HCT116 (cell line): ENCODE data around the gene STK39. TPM values are rescaled to one million over a fixed set of nuclear protein-coding genes. Genes with fewer than 3 reads are reported as not detected.

ENCODE experiments used
- ATAC-seq: fragments of 200-7000 bp; cut with Tn5 transposase; 2 replicates; pipeline ENCODE4 v1.9.1; 2020; ENCODE audit warnings: mild to moderate bottlenecking, moderate library complexity
- BruUV-seq: library from RNA; stranded (reverse); fragments of 400-500 nt; replicated peaks from 2 replicates; lab custom pipeline; 2021; lab: Mats Ljungman, UMichigan
- CTCF ChIA-PET: fragments of 300-600 bp; sonication (Branson Sonifier 250); formaldehyde crosslinking; loops from one replicate; lab custom pipeline; 2021; ENCODE audit warnings: antibody characterized with exemption; lab: Charles Lee
- POLR2A ChIA-PET: fragments of 300-600, 350-600 bp; sonication (Branson Sonifier 250); formaldehyde crosslinking; loops from one replicate; lab custom pipeline; 2021; ENCODE audit warnings: antibody characterized with exemption; lab: Charles Lee
- RAD21 ChIA-PET, 2 experiments: fragments of 300-600 bp; sonication (Branson Sonifier 250); formaldehyde crosslinking; loops; one replicate each; lab custom pipeline; 2023; ENCODE audit warnings: low total read pairs in 2 of 2; ENCODE audit not compliant: uncharacterized antibody in 2 of 2, unreplicated experiment in 2 of 2, low non-redundant PET in 1 of 2; lab: Charles Lee
- DNase-seq: peaks from one replicate; pipeline ENCODE4 v3.0.0-alpha.2; 2010; ENCODE audit warnings: low read depth, low spot score
- H2AFZ ChIP-seq: fragments of 200-600 bp; shearing (Covaris generic), sonication (generic); 2 replicates; pipeline ENCODE4 v1.6.1; 2017; ENCODE audit warnings: low read depth, mixed run types, mixed read lengths, antibody characterized with exemption, low read length; ENCODE audit not compliant: poor library complexity, severe bottlenecking
- H3K27ac ChIP-seq: 2 replicates; pipeline ENCODE4 v1.5.1; 2012; ENCODE audit warnings: low read depth, low read length
- H3K27me3 ChIP-seq: fragments of 200-600 bp; sonication (generic); 2 replicates; pipeline ENCODE4 v1.6.1; 2016; ENCODE audit warnings: mixed run types, low read length, mixed read lengths; ENCODE audit not compliant: insufficient read depth
- H3K36me3 ChIP-seq, 2 experiments: fragments of 200-500 bp in 1 of 2; fragments of 200-600 bp in 1 of 2; sonication (Bioruptor generic) in 1 of 2; sonication (generic) in 1 of 2; 2 replicates each; pipeline versions ENCODE4 v1.5.1 to v1.6.1; 2014 to 2016; ENCODE audit warnings: low read length in 2 of 2, inconsistent platforms in 1 of 2, mixed read lengths in 1 of 2, mixed run types in 1 of 2; ENCODE audit not compliant: insufficient read depth in 2 of 2, control insufficient read depth in 1 of 2
- H3K4me1 ChIP-seq, 2 experiments: fragments of 200-600 bp in 1 of 2; sonication (generic) in 1 of 2; 2 replicates each; pipeline versions ENCODE4 v1.5.1 to v1.6.1; 2012 to 2017; ENCODE audit warnings: low read length in 2 of 2, inconsistent platforms in 1 of 2, mild to moderate bottlenecking in 1 of 2, mixed read lengths in 1 of 2, mixed run types in 1 of 2, moderate library complexity in 1 of 2; ENCODE audit not compliant: insufficient read depth in 2 of 2, control insufficient read depth in 1 of 2
- H3K4me2 ChIP-seq: fragments of 200-600 bp; sonication (generic); 2 replicates; pipeline ENCODE4 v1.6.1; 2017; ENCODE audit warnings: mixed run types, low read length, mixed read lengths
- H3K4me3 ChIP-seq, 2 experiments: fragments of 200-600 bp in 1 of 2; sonication (generic) in 1 of 2; replicated peaks in 1 of 2; 2 replicates each; pipeline ENCODE4 v1.5.1; 2011 to 2016; ENCODE audit warnings: low read length in 2 of 2, control low read depth in 1 of 2, low read depth in 1 of 2, mild to moderate bottlenecking in 1 of 2, mixed read lengths in 1 of 2, mixed run types in 1 of 2
- H3K79me2 ChIP-seq: fragments of 200-600 bp; sonication (generic); 2 replicates; pipeline ENCODE4 v1.6.1; 2017; ENCODE audit warnings: mild to moderate bottlenecking, mixed run types, low read length, moderate library complexity, mixed read lengths; ENCODE audit not compliant: insufficient read depth
- H3K9ac ChIP-seq: fragments of 200-600 bp; sonication (generic); 2 replicates; pipeline ENCODE4 v1.6.1; 2016; ENCODE audit warnings: low read length, mixed read lengths
- H3K9me2 ChIP-seq: fragments of 200-600 bp; sonication (generic), shearing (Covaris generic); 2 replicates; pipeline ENCODE4 v1.6.1; 2017; ENCODE audit warnings: mixed run types, mild to moderate bottlenecking, moderate library complexity; ENCODE audit not compliant: insufficient read depth
- H3K9me3 ChIP-seq, 2 experiments: fragments of 200-500 bp in 1 of 2; fragments of 200-600 bp in 1 of 2; sonication (Bioruptor generic) in 1 of 2; sonication (generic) in 1 of 2; 2 replicates each; pipeline ENCODE4 v1.6.1; 2014 to 2017; ENCODE audit warnings: low read length in 2 of 2, mixed read lengths in 2 of 2, inconsistent platforms in 1 of 2, low read depth in 1 of 2, mild to moderate bottlenecking in 1 of 2, mixed run types in 1 of 2, moderate library complexity in 1 of 2; ENCODE audit not compliant: control insufficient read depth in 1 of 2, insufficient read depth in 1 of 2
- H4K20me1 ChIP-seq: fragments of 200-600 bp; sonication (generic), shearing (Covaris generic); 2 replicates; pipeline ENCODE4 v1.6.1; 2017; ENCODE audit warnings: mixed run types, mild to moderate bottlenecking, moderate library complexity; ENCODE audit not compliant: insufficient read depth
- CBX3 ChIP-seq: IDR thresholded peaks from 2 replicates; pipeline ENCODE4 v1.6.1; 2012; ENCODE audit warnings: low read depth
- CEBPB ChIP-seq: IDR thresholded peaks from 2 replicates; pipeline ENCODE4 v1.6.1; 2012; ENCODE audit warnings: low read depth
- CTCF ChIP-seq, 3 experiments: fragments of 200-600 bp in 1 of 3; sonication (generic) in 1 of 3; IDR thresholded peaks in 2 of 3; conservative IDR thresholded peaks in 1 of 3; 2 replicates each; pipeline ENCODE4 v1.5.1; 2012 to 2017; ENCODE audit warnings: low read depth in 2 of 3, low read length in 2 of 3, antibody characterized with exemption in 1 of 3, borderline replicate concordance in 1 of 3, control low read depth in 1 of 3, mild to moderate bottlenecking in 1 of 3, mixed read lengths in 1 of 3, mixed run types in 1 of 3, moderate library complexity in 1 of 3; ENCODE audit not compliant: insufficient read depth in 1 of 3
- EGR1 ChIP-seq: IDR thresholded peaks from 2 replicates; pipeline ENCODE4 v1.6.1; 2012; ENCODE audit warnings: low read depth
- EZH2 ChIP-seq: fragments of 200-600 bp; sonication (generic); IDR thresholded peaks from 2 replicates; pipeline ENCODE4 v1.6.1; 2017; ENCODE audit warnings: antibody characterized with exemption, mixed run types
- EZH2phosphoT487 ChIP-seq: fragments of 200-600 bp; IDR thresholded peaks from 2 replicates; pipeline ENCODE4 v1.6.1; 2018; ENCODE audit warnings: antibody characterized with exemption, borderline replicate concordance
- JUND ChIP-seq: IDR thresholded peaks from 2 replicates; pipeline ENCODE4 v1.6.1; 2012
- POLR2A ChIP-seq: IDR thresholded peaks from 2 replicates; pipeline ENCODE4 v1.7.0; 2011; ENCODE audit warnings: borderline replicate concordance; ENCODE audit not compliant: insufficient read depth, insufficient read length; ENCODE audit errors: extremely low read depth
- POLR2AphosphoS5 ChIP-seq: IDR thresholded peaks from 2 replicates; pipeline ENCODE4 v1.6.1; 2011; ENCODE audit warnings: mild to moderate bottlenecking, low read depth, low read length, moderate library complexity
- RAD21 ChIP-seq: IDR thresholded peaks from 2 replicates; pipeline ENCODE4 v1.6.1; 2012; ENCODE audit warnings: low read depth, mild to moderate bottlenecking
- REST ChIP-seq: IDR thresholded peaks from 2 replicates; pipeline ENCODE4 v1.6.1; 2012; ENCODE audit warnings: low read depth
- SP1 ChIP-seq: IDR thresholded peaks from 2 replicates; pipeline ENCODE4 v1.6.1; 2012; ENCODE audit warnings: low read depth
- SRF ChIP-seq: IDR thresholded peaks from 2 replicates; pipeline ENCODE4 v1.6.1; 2012; ENCODE audit warnings: low read depth
- YY1 ChIP-seq: IDR thresholded peaks from 2 replicates; pipeline ENCODE4 v1.6.1; 2011; ENCODE audit warnings: low read length, low read depth, moderate library complexity, mild to moderate bottlenecking; ENCODE audit not compliant: insufficient replicate concordance; ENCODE audit errors: extremely low read depth
- ZBTB33 ChIP-seq: IDR thresholded peaks from 2 replicates; pipeline ENCODE4 v1.6.1; 2011; ENCODE audit warnings: mild to moderate bottlenecking, low read length, moderate library complexity; ENCODE audit not compliant: insufficient replicate concordance; ENCODE audit errors: extremely low read depth
- intact Hi-C: fragments of 100-400 bp; cut with micrococcal nuclease; formaldehyde crosslinking; loops from 2 replicates; pipeline ENCODE4 v1.10.0; 2022
- total RNA-seq: library from RNA; stranded (reverse); gene quantifications from one replicate; pipeline ENCODE4 v1.2.1, GENCODE V29; 2021; ENCODE audit not compliant: unreplicated experiment

STK39 gene
- total RNA-seq, 1 experiment from 2014 or later, result 118 TPM

- H3K9me2 ChIP-seq, result no peaks in the 10 kb centered on the region
- H3K27ac ChIP-seq, result peak overlapping the region; percentile 99
- H3K27me3 ChIP-seq, result no peaks in the 10 kb centered on the region
- H4K20me1 ChIP-seq, result no peaks in the 10 kb centered on the region
- TF ChIP-seq EZH2phosphoT487, result no peak
- no peak for TF ChIP-seq POLR2A
- no peak for TF ChIP-seq SRF
- no peak for TF ChIP-seq CBX3
- no peak for TF ChIP-seq POLR2AphosphoS5
- TF ChIP-seq EGR1, result no peak
- no peak for TF ChIP-seq CEBPB
- TF ChIP-seq REST, result no peak
- TF ChIP-seq RAD21, result no peak
- no peak for TF ChIP-seq SP1
- no peak for TF ChIP-seq CTCF (IDR thresholded peaks at IDR 0.05 in 2 of 3, conservative IDR thresholded peaks at IDR 0.05 in 1 of 3; ENCODE audit: borderline replicate concordance in 1 of 3, insufficient read depth in 1 of 3, low read depth in 2 of 3, low read length in 2 of 3)
- no peak for TF ChIP-seq JUND
- no peak for TF ChIP-seq YY1
- TF ChIP-seq EZH2, result no peak
- TF ChIP-seq ZBTB33, result no peak
- TF ChIP-seq, all 23 proteins: peak for 0
- Histone ChIP-seq H3K4me3 (no peak overlapping the region), H3K9ac (peak overlapping the region; percentile 64), H2AFZ (no peak overlapping the region), H3K9me3 (no peaks in the 10 kb centered on the region), H3K4me1 (peaks cover 92 to 100% of the 10 kb centered on the region in 2 experiments), H3K4me2 (peak overlapping the region; percentile 73), H3K36me3 (peaks cover 0 to 4% of the 10 kb centered on the region in 2 experiments; a peak in 1 of 4 replicates), H3K79me2 (peaks cover 87% of the 10 kb centered on the region)
- no peak for ATAC-seq
- no peak for DNase-seq
- intact Hi-C loops, result no loop called here
- BruUV-seq, result no TSS peak
- RAD21 ChIA-PET, result no interaction called here
- POLR2A ChIA-PET, result no interaction called here
- CTCF ChIA-PET, result interaction anchor here (1.1 kb wide), 1 partner anchor 119 kb away, joined by 4 read pairs; no protein-coding TSS in a partner anchor
These were observed 29.5 kb downstream of the STK39 start for GRCh38 chr2:168217920-168218319.
